T-helper 2 cell treated with Interferon-gamma antibody and Interleukin-4, amounts not matched to agents 5 μg/mL and 100 μg/mL, for 36 hours (primary cell): Measurements from ENCODE around the gene MALRD1.

ENCODE experiments used
- DNase-seq: peaks from one replicate; pipeline ENCODE4 v3.0.0; 2021; ENCODE audit warnings: low spot score
- H3K27ac Mint-ChIP-seq: one replicate; pipeline ENCODE4 v1.8.0; 2021; ENCODE audit warnings: mild to moderate bottlenecking, mixed read lengths
- H3K27me3 Mint-ChIP-seq: one replicate; pipeline ENCODE4 v1.8.0; 2021; ENCODE audit warnings: low read depth, mixed read lengths
- H3K36me3 Mint-ChIP-seq: one replicate; pipeline ENCODE4 v1.8.0; 2021; ENCODE audit warnings: low read depth, mixed read lengths
- H3K4me1 Mint-ChIP-seq: one replicate; pipeline ENCODE4 v1.8.0; 2021; ENCODE audit warnings: low read depth, mixed read lengths
- H3K4me3 Mint-ChIP-seq: one replicate; pipeline ENCODE4 v1.8.0; 2022; ENCODE audit warnings: mild to moderate bottlenecking, moderate library complexity, mixed read lengths
- H3K9me3 Mint-ChIP-seq: one replicate; pipeline ENCODE4 v1.8.0; 2021; ENCODE audit warnings: mixed read lengths

The MALRD1 gene

DNA sequence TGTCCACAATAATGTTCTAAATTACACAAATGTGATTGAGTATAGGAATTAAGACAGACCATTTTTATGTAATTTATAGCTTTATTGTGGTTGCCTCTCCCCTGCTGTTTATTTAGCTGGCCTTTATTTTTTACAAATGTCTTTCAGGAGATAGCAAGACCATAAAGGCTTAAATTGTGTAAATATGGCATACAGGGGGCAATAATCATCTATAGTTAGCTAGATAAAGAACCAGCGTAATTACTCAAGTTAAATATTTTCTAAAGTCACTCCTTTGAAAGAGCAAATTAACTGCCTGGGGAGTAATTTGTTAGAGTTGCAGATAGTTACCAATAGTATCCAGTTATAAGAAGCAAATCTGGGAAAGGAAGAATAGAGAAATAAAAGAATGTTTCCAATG, at the start of gene MALRD1:
TSS of gene MALRD1 (plus strand) at position 313 of the 400 bp plus-strand sequence. CDS start 138 bp downstream, outside the sequence.
- Mint-ChIP-seq H3K4me1 (no peaks in the 10 kb centered on the region), H3K27ac (no peak within 1 kb of the TSS), H3K36me3 (no peaks in the 10 kb centered on the region), H3K9me3 (peaks cover 28% of the 10 kb centered on the region), H3K4me3 (no peak within 1 kb of the TSS), H3K27me3 (no peaks in the 10 kb centered on the region)
- DNase-seq, result no peak

DNA sequence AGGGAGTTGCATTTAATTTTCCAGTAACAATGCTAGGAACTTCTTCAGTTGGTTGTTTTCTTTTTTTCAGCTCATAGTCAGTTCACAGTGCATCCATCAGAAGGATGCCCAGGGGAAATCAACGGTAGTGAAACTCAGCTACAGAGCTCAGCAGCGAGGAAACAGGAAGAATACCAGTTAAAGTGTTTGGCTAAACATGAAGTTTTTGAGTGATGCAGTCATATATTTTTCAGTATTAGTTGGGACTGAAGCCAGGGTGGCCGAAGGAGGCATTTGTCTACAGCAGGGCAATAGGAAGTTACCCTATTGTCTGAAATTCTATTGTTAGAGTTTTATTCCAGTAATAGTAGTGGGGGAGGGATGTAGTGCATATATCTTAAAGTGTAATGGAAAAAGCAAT, 45.3 kb upstream of the MALRD1 start:
- Mint-ChIP-seq H3K4me1 (no peaks in the 10 kb centered on the region), H3K9me3 (peaks cover 34% of the 10 kb centered on the region), H3K27ac (no peak overlapping the region), H3K4me3 (no peak overlapping the region), H3K36me3 (no peaks in the 10 kb centered on the region), H3K27me3 (no peaks in the 10 kb centered on the region)
- DNase-seq, result no peak

DNA sequence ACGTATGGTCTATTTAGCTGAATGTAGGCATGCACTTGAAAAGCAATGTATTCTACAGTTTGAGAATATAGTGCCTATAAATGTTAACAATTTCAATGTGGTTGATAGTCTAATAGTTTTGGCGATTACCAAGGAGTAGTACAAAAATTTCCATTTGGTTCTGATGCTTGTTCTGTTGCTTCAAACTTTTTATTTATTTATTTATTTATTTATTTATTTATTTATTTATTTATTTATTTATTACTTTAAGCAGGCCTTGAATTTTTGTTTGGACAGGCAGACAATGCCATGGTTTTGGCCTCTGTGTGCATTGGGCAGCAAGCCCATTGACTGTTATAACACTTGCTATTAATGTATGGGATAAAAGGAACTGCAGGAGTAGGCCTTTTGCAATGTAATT, 36.5 kb upstream of the MALRD1 start:
- Mint-ChIP-seq H3K4me3 (no peak overlapping the region), H3K27ac (no peak overlapping the region), H3K36me3 (no peaks in the 10 kb centered on the region), H3K4me1 (no peaks in the 10 kb centered on the region), H3K27me3 (no peaks in the 10 kb centered on the region), H3K9me3 (peaks cover 30% of the 10 kb centered on the region)
- no peak for DNase-seq

DNA sequence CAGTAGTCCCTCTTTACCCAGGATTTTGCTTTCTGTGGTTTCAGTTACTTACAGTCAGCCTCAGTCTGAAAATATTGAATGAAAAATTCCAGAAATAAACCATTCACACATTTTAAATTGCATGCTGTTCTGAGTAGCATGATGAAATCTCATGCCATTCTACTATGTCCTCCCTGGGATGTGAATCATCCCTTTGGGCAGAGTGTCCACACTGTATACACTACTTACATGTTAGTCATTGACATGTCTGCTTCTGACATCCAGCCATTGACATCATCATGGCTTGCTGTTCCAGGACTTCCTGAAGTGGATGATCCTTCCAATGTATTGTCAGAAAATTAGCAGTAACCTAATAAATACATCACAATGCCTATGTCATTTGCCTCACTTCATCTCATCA, 34.6 kb upstream of the MALRD1 start:
- no peak for DNase-seq
- Mint-ChIP-seq H3K36me3 (no peaks in the 10 kb centered on the region), H3K27me3 (no peaks in the 10 kb centered on the region), H3K4me3 (no peak overlapping the region), H3K27ac (no peak overlapping the region), H3K4me1 (no peaks in the 10 kb centered on the region), H3K9me3 (peaks cover 20% of the 10 kb centered on the region)

DNA sequence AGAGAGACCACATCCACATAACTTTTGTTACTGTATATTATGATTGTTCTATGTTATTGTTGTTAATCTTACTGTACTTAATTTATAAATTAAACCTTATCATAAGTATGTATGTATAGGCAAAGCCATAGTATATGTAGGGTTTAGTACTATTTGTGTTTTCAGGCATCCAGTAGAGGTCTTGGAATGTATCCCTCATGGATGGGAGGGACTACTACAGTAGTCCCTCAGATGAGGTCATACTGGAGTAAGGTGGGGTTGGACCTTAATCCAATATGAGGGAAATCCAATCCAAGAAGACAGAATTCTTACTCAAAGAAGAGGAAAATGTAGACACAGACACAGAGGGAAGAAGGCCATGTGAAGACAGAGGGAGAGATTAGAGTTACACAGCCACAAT, 34.1 kb upstream of the MALRD1 start:
- Mint-ChIP-seq H3K4me1 (no peaks in the 10 kb centered on the region), H3K27me3 (no peaks in the 10 kb centered on the region), H3K27ac (no peak overlapping the region), H3K36me3 (no peaks in the 10 kb centered on the region), H3K4me3 (no peak overlapping the region), H3K9me3 (peaks cover 20% of the 10 kb centered on the region)
- no peak for DNase-seq

DNA sequence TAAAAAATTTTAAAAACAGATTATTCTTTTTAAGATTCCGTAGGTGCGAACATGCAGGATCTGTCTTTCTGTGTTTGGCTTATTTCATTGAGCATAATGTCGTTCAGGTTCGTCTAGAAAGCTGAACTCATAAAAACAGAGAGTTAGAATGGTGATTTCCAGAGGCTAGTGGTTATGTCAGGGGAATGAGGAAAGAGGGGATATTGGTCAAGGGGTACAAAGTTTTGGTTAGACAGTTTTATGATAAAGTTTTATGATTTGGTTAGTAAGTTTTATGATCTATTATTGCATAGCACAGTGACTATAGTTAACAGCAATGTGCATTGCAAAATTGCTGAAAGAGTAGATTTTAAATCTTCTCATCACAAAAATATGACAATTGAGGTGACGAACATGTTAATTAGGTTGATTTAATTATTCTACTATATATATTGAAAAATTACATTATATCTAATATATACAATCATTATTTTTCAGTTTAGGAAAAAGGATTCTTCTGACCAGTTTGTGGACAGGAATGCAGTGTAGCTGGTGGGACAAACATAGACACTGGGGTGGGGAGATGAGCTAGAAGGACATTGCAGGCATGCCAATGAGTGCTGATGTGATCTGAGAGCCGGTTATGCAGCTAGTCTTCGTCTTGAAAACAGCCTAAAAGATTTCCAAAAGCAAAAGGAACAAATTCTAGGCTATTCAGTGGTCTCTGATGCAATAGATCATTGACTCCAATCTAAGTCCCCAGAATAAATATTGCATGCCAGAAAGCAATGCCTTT, 31.3 kb upstream of the MALRD1 start:
- Mint-ChIP-seq H3K36me3 (no peaks in the 10 kb centered on the region), H3K4me1 (no peaks in the 10 kb centered on the region), H3K4me3 (no peak overlapping the region), H3K27ac (no peak overlapping the region), H3K27me3 (no peaks in the 10 kb centered on the region), H3K9me3 (peaks cover 12% of the 10 kb centered on the region)
- DNase-seq, result no peak

DNA sequence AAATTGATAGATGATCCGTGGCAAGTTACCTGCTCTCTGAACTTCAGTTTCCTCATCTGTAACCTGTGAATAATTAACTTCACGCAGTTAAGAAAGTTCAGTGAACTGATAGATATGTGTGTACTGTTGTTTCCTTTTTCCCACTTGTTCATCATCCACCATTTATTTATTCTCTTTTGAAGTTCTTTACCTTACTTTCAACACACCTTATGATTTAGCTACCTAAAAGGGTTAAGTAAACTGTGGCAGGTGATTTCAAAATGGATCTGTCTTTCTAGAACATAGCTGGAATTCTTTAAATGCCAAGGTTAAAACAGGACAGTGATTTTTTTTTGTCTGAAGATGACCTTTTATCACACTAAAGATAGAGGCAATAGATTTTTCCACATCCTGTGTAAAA, 27.4 kb upstream of the MALRD1 start:
- Mint-ChIP-seq H3K27me3 (no peaks in the 10 kb centered on the region), H3K4me3 (no peak overlapping the region), H3K9me3 (peaks cover 13% of the 10 kb centered on the region), H3K4me1 (no peaks in the 10 kb centered on the region), H3K36me3 (no peaks in the 10 kb centered on the region), H3K27ac (no peak overlapping the region)
- DNase-seq, result no peak

DNA sequence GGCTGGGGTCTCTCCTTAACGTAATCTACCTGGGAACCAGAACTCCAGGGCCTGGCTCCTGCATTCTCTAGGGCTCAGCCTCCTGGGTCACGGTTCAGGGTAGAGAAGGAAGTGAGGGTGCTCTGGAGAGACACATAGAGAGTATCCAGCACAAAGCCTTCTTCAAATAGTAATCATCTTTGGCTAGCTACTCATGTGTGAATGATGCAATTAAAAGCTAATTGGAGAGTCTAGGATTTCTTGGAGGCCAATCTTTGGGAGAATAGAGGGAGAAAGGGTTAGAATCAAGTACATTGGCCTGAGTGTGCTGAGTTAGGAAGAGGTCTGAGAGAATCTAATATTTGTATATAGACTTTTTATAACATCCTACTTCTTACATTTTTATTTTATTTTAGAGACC, 24.0 kb upstream of the MALRD1 start:
- no peak overlapping the region for H3K4me3 Mint-ChIP-seq
- no peak overlapping the region for H3K27ac Mint-ChIP-seq
- DNase-seq, result no peak
- H3K9me3 Mint-ChIP-seq, result peaks cover 14% of the 10 kb centered on the region
- H3K4me1 Mint-ChIP-seq, result no peaks in the 10 kb centered on the region
- no peaks in the 10 kb centered on the region for H3K36me3 Mint-ChIP-seq
- no peaks in the 10 kb centered on the region for H3K27me3 Mint-ChIP-seq

DNA sequence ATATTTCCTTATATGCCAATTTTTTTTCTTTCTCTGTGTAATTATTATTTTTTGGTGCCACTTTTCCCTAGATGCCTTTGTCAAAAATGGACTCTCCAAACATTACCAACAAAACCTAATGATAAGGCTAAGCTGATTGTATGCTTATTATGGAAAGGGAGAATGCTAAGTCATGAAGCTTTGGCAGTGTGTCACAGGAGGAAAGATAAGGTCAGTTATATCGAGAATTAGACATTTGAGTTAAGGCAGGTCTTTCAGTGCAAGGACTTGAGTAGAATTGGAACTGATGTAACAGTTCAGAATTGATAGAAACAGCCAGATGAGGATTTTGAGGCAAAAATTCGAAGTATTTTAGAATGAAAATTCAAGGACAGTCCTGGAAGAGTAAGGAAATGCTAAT, 16.8 kb upstream of the MALRD1 start:
- Mint-ChIP-seq H3K4me3 (no peak overlapping the region), H3K27me3 (no peaks in the 10 kb centered on the region), H3K36me3 (no peaks in the 10 kb centered on the region), H3K27ac (no peak overlapping the region), H3K9me3 (peaks cover 24% of the 10 kb centered on the region), H3K4me1 (no peaks in the 10 kb centered on the region)
- DNase-seq, result no peak

DNA sequence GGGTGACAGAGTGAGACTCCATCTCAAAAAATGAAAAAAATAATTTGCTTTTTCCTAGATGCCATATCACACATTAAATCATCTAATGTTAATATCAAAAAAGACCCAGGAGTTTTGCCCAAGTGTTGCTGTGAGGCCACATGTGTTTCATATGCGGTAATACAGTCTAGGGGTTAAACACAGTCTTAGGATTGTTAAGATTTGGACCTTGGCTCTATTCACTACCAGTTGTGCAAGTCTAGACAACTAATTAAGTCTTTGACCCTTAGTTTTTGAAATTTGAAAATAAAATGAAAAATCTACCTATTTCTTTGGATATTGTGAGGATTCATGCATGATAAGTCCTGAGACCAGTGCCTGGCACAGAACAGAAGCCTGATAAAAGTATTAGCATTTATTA, 14.9 kb upstream of the MALRD1 start:
- Mint-ChIP-seq H3K9me3 (peaks cover 30% of the 10 kb centered on the region), H3K4me1 (no peaks in the 10 kb centered on the region), H3K36me3 (no peaks in the 10 kb centered on the region), H3K4me3 (no peak overlapping the region), H3K27me3 (no peaks in the 10 kb centered on the region), H3K27ac (no peak overlapping the region)
- DNase-seq, result no peak

DNA sequence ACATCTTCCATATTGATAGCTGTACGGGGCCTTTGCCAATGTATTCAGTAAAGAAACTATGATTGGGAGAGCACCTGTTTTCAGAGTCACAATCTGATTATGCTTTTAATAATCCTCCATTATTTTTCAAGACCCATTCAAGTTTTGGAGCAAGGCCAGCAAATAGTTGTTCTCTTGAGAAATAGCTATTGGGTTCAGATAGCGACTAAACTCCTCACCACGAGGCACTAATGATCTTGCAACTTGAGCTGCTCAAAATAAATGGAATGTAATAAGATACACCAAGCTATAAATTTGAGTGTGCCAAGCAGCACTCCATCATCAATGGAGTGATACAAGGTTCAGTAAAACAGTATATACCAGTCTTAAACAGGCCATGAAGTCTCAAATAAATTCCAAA, 7.4 kb upstream of the MALRD1 start:
- H3K9me3 Mint-ChIP-seq, result peaks cover 26% of the 10 kb centered on the region
- no peak for DNase-seq
- H3K4me1 Mint-ChIP-seq, result no peaks in the 10 kb centered on the region
- H3K27me3 Mint-ChIP-seq, result no peaks in the 10 kb centered on the region
- H3K4me3 Mint-ChIP-seq, result no peak overlapping the region
- H3K27ac Mint-ChIP-seq, result no peak overlapping the region
- no peaks in the 10 kb centered on the region for H3K36me3 Mint-ChIP-seq

DNA sequence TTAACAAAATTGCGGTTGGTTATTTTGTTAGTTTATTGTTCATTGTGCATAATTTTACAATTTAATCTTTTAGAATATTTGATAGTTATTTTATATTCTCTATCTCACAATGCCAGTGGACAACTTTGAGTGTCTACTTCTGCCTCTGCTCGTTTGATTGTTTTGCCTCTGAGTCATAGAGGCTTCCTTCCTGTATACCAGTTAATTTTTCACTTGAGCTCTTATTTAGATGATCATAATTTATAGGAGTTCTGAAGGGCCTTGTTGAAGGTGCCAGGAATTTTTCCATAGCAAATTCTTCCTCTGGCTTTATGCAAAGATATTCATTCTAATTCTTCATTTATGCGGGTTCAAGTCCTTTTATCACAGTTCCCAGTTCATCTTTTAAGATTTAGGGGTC, 5.2 kb upstream of the MALRD1 start:
- H3K9me3 Mint-ChIP-seq, result peaks cover 16% of the 10 kb centered on the region
- H3K4me3 Mint-ChIP-seq, result no peak overlapping the region
- DNase-seq, result no peak
- H3K27me3 Mint-ChIP-seq, result no peaks in the 10 kb centered on the region
- no peaks in the 10 kb centered on the region for H3K36me3 Mint-ChIP-seq
- no peaks in the 10 kb centered on the region for H3K4me1 Mint-ChIP-seq
- no peak overlapping the region for H3K27ac Mint-ChIP-seq

DNA sequence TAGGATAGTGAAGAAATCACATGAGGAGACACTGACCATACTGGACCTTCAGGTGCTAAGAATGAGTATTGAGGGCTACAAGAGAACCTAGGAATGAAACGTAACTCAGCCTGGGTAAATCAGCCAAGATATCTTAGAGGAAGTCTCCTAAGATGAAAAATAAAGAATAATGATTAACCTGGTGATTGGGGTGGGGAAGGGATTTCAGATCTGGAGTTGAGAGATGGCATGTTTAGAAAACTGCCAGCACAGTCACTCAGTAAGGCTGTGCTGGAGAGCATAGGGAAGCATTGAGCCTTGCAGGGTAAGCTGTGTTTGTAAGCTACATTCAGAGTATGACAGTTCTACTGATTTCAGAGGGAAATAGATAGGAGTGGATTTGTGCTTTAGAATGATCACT, 1.9 kb upstream of the MALRD1 start:
- H3K4me3 Mint-ChIP-seq, result no peak overlapping the region
- no peaks in the 10 kb centered on the region for H3K27me3 Mint-ChIP-seq
- H3K27ac Mint-ChIP-seq, result no peak overlapping the region
- no peaks in the 10 kb centered on the region for H3K4me1 Mint-ChIP-seq
- peaks cover 18% of the 10 kb centered on the region for H3K9me3 Mint-ChIP-seq
- no peaks in the 10 kb centered on the region for H3K36me3 Mint-ChIP-seq
- DNase-seq, result no peak

DNA sequence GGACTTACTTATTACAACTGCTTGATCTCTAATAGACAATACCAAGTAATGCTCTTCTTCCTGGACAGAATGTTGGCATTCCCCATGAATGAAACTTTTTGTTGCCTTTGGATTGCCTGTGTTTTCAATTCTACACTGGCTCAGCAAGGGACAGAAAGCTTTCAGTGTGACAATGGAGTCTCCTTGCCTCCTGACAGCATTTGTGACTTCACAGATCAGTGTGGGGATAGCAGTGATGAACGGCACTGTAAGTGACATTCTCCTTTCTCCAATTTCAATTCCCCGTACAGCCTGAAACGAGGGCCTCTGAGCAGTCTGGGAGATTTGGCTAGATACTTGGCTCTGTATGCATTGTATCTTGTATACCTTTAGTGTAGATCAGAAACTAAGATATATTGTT, 290 bp downstream of the MALRD1 start:
- DNase-seq, result no peak
- Mint-ChIP-seq H3K27me3 (no peaks in the 10 kb centered on the region), H3K9me3 (peaks cover 28% of the 10 kb centered on the region), H3K27ac (no peak overlapping the region), H3K36me3 (no peaks in the 10 kb centered on the region), H3K4me1 (no peaks in the 10 kb centered on the region), H3K4me3 (no peak overlapping the region)

DNA sequence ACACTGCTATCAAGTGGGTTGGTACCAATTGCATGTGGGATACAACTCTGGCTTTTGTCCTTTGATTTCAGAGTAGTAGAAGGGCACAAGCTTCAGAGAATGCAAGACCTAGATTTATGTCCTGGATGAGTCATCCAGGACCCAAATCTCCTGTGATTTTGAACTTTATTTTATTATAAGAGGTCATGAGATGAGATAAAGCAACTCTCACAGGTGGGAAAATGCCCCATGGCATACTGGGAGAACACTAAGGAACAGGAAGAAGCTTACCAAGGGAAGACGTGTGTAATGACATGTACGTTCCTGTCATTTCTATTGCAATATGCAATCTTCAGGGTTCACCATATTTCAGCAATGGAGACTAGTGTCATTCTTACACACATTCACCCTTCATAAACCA, 966 bp downstream of the MALRD1 start:
- no peaks in the 10 kb centered on the region for H3K27me3 Mint-ChIP-seq
- no peaks in the 10 kb centered on the region for H3K36me3 Mint-ChIP-seq
- H3K4me1 Mint-ChIP-seq, result no peaks in the 10 kb centered on the region
- no peak overlapping the region for H3K27ac Mint-ChIP-seq
- H3K4me3 Mint-ChIP-seq, result no peak overlapping the region
- H3K9me3 Mint-ChIP-seq, result peaks cover 23% of the 10 kb centered on the region
- no peak for DNase-seq
